HG02623 (cell line): ENCODE results near the gene RELN.

Source experiments
- ATAC-seq: cut with Tn5 transposase; IDR thresholded peaks from one replicate; pipeline ENCODE4 v1.9.1; 2021; ENCODE audit warnings: moderate library complexity; ENCODE audit not compliant: unreplicated experiment

The RELN gene

GRCh38 chr7:103592844-103593243, 396.6 kb downstream of the RELN start:
- no peak for ATAC-seq

GRCh38 chr7:103592187-103592586, 397.3 kb downstream of the RELN start:
- ATAC-seq, result no peak

- no peak for ATAC-seq
Observed at GRCh38 chr7:103580031-103580430, 409.4 kb downstream of the RELN start.

GRCh38 chr7:103577059-103577458, 412.4 kb downstream of the RELN start:
- no peak for ATAC-seq

- ATAC-seq, result no peak
Observed at GRCh38 chr7:103576641-103577040, 412.8 kb downstream of the RELN start.

GRCh38 chr7:103574576-103574975, 414.9 kb downstream of the RELN start:
- ATAC-seq, result no peak

GRCh38 chr7:103573479-103574058, 415.9 kb downstream of the RELN start:
- no peak for ATAC-seq

- no peak for ATAC-seq
Observed at GRCh38 chr7:103571586-103571985, 417.9 kb downstream of the RELN start.

- no peak for ATAC-seq
Observed at GRCh38 chr7:103569621-103570305, 419.7 kb downstream of the RELN start.

- no peak for ATAC-seq
Observed at GRCh38 chr7:103564416-103564815, 425.0 kb downstream of the RELN start.

- ATAC-seq, result no peak
Observed at GRCh38 chr7:103560136-103560535, 429.3 kb downstream of the RELN start.

GRCh38 chr7:103551016-103551415, 438.4 kb downstream of the RELN start:
- no peak for ATAC-seq

- ATAC-seq, result no peak
Observed at GRCh38 chr7:103549786-103550185, 439.7 kb downstream of the RELN start.

GRCh38 chr7:103547451-103548284, 441.8 kb downstream of the RELN start:
- ATAC-seq, result no peak

GRCh38 chr7:103542470-103542869, 447.0 kb downstream of the RELN start:
- ATAC-seq, result no peak

GRCh38 chr7:103541947-103542346, 447.5 kb downstream of the RELN start:
- no peak for ATAC-seq

GRCh38 chr7:103541026-103541425, 448.4 kb downstream of the RELN start:
- no peak for ATAC-seq

- ATAC-seq, result no peak
Observed at GRCh38 chr7:103540338-103540737, 449.1 kb downstream of the RELN start.

GRCh38 chr7:103539875-103540274, 449.6 kb downstream of the RELN start:
- no peak for ATAC-seq

- no peak for ATAC-seq
Observed at GRCh38 chr7:103538964-103539709, 450.3 kb downstream of the RELN start.

GRCh38 chr7:103533761-103534160, 455.7 kb downstream of the RELN start:
- no peak for ATAC-seq
